Measurements from ENCODE around the gene AMPH.

AMPH gene

DNA sequence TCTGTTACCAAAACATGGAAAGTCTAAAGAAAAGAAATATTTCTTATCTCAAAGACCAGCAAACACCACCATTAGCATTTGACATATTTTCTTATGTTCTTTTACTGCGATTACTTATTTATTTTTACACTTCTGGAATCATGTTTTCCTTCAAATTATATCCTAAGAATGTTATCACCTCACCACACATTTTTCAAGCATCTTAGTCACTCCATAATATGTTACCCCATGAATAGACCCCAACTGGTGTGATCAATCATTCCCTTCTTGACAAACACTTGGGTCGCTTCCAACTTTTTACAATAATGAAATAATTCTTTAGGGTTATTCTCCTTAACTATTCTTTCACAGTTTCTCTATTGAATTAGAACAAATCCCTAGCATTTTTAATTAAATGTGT lies 67.4 kb downstream of the AMPH start:
- no peak overlapping the region for H3K4me3 ChIP-seq (ENCODE audit: low read length)
- no peak for DNase-seq (ENCODE audit: low read depth)
- TF ChIP-seq, protein P1, sequence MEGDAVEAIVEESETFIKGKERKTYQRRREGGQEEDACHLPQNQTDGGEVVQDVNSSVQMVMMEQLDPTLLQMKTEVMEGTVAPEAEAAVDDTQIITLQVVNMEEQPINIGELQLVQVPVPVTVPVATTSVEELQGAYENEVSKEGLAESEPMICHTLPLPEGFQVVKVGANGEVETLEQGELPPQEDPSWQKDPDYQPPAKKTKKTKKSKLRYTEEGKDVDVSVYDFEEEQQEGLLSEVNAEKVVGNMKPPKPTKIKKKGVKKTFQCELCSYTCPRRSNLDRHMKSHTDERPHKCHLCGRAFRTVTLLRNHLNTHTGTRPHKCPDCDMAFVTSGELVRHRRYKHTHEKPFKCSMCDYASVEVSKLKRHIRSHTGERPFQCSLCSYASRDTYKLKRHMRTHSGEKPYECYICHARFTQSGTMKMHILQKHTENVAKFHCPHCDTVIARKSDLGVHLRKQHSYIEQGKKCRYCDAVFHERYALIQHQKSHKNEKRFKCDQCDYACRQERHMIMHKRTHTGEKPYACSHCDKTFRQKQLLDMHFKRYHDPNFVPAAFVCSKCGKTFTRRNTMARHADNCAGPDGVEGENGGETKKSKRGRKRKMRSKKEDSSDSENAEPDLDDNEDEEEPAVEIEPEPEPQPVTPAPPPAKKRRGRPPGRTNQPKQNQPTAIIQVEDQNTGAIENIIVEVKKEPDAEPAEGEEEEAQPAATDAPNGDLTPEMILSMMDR (conservative IDR thresholded peaks at IDR 0.05; ENCODE audit: low read length) = no peak

DNA sequence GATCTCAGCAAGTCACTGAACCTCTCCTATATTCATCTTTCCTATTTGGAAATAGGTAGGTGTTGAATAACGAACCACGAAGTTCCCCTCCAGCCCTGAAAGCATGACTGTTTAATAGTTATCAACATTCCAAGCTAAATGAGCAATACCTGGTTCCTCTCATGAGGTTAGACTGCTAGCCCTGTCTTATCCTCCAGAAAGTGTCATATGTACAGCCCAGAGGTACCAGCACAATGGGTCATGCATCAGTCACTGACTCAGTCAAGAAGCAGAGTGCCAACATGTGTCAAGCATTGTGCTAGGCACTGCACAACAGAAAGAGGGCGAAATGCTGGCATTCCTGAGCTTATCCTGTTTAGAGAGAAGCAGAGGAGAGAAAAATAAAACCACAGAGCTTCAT lies 70.0 kb downstream of the AMPH start:
- TF ChIP-seq, protein P1 (conservative IDR thresholded peaks at IDR 0.05; ENCODE audit: low read length) = peak; percentile 16; the same call in 1 of the 2 replicates
- peak; percentile 38 for DNase-seq (ENCODE audit: low read depth)
- no peak overlapping the region for H3K4me3 ChIP-seq (ENCODE audit: low read length)

- DNase-seq (ENCODE audit: low read depth) = no peak
- H3K4me3 ChIP-seq (ENCODE audit: low read length) = no peak overlapping the region
- TF ChIP-seq, protein P1 (conservative IDR thresholded peaks at IDR 0.05; ENCODE audit: low read length) = no peak
Observed at GRCh38 chr7:38558761-38559345, 72.3 kb downstream of the AMPH start.

DNA sequence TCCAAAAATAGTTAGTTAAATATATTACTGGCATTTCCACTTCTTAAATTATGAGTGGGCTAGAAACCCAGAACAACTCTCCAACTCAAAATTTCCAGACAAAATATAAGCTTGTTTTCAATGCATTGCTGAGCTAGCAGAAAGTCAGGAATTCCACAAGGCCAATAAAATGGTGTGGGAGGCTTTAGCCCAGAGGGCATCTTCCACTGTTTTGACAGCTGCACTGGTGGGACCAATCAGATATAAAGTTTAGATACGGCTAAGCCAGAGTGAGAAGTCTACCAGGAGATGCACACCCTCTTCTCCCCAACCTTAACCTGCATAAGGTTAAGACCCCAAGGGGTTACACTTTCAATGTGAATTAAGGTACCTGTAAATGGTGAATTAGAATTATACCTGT lies 76.6 kb downstream of the AMPH start:
- TF ChIP-seq, protein P1 (conservative IDR thresholded peaks at IDR 0.05; ENCODE audit: low read length) = no peak
- H3K4me3 ChIP-seq (ENCODE audit: low read length) = no peak overlapping the region
- no peak for DNase-seq (ENCODE audit: low read depth)

DNA sequence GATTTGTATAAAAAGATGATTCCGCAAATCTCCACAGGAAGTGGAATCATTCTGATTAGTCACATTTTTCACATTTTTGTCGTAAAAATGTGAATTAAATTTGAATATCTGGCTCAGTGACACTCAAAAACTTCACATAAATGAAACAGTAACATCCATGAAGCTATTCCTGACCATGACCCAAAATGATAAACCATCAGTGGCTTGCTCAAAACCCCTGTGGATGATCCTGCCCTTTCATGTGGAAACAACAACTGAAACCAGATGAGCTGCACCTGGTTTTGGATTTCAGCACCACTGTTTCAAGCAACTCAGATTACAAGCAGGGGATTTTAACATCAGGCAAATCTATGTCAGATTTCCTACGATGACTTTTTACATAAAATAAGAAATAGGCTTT lies 80.3 kb downstream of the AMPH start:
- no peak overlapping the region for H3K4me3 ChIP-seq (ENCODE audit: low read length)
- DNase-seq (ENCODE audit: low read depth) = no peak

DNA sequence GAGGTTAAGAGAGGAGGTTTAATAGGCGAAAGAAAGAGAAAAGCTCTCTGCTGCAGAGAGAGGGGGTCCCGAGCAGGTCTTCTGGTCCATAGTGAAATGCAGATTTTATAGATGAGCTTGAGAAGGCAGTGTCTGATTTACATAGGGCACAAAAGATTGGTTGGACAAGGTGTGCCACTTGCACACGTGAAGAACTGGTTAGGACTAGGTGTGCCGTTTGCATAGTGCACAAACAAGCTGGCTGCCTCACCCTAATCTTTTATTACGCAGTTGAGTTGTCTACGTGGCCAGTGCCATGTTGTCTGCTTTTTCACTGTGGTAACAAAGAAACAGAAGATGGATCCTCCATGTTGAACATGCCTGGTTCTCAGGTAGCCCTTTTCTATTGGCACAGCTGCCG lies 82.6 kb downstream of the AMPH start:
- DNase-seq (ENCODE audit: low read depth) = no peak
- H3K4me3 ChIP-seq (ENCODE audit: low read length) = no peak overlapping the region
- TF ChIP-seq, protein P1 (conservative IDR thresholded peaks at IDR 0.05; ENCODE audit: low read length) = no peak

More for the DNA sequence above, 80.3 kb downstream of the AMPH start:
- TF ChIP-seq, protein P1 (conservative IDR thresholded peaks at IDR 0.05; ENCODE audit: low read length) = no peak

GRCh38 chr7:38546763-38547162 lies 84.4 kb downstream of the AMPH start:
- TF ChIP-seq, protein P1 (conservative IDR thresholded peaks at IDR 0.05; ENCODE audit: low read length) = no peak
- H3K4me3 ChIP-seq (ENCODE audit: low read length) = no peak overlapping the region
- DNase-seq (ENCODE audit: low read depth) = no peak

Measured in AG10803 (cell line).